HG03439 (cell line): Measurements from ENCODE around the gene KISS1R.
"Not testable (repeated sequence)": the region's sequence is repeated elsewhere in the genome, so short reads cannot be mapped to it uniquely, and the experiment has no call there.

Experiments used
- ATAC-seq: cut with Tn5 transposase; IDR thresholded peaks from one replicate; pipeline ENCODE4 v1.9.1; 2021; ENCODE audit warnings: mild to moderate bottlenecking, moderate library complexity; ENCODE audit not compliant: unreplicated experiment

KISS1R gene

DNA sequence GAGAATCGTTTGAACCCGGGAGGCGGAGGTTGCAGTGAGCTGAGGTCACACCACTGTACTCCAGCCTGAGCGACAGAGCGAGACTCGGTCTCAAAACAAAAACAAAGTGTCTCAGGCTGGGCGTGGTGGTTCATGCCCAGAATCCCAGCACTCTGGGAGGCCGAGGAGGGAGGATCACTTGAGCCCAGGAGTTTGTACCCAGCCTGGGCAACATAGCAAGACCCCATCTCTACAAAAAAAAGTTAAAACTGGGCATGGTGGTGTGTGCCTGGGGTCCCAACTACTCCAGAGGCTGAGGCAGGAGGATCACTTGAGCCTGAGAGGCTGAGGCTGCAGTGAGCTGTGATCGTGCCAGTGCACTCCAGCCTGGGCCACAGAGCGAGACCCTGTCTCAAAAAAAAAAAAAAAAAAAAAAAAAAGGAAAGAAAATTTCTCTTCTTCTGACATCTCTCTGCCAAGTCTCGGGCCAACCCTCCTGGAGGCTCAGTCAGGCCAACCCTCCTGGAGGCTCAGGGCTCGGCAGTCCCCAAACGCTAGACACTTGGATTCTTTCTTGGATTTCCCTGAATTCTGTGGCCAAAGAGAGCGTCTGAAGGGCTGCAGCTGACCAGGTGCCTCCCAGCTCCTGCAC is 35.0 kb downstream of the KISS1R start:
- no peak for ATAC-seq

GRCh38 chr19:952680-953444 is 35.7 kb downstream of the KISS1R start:
- no peak for ATAC-seq

- no peak for ATAC-seq
Observed at GRCh38 chr19:953445-954271, 36.5 kb downstream of the KISS1R start.

DNA sequence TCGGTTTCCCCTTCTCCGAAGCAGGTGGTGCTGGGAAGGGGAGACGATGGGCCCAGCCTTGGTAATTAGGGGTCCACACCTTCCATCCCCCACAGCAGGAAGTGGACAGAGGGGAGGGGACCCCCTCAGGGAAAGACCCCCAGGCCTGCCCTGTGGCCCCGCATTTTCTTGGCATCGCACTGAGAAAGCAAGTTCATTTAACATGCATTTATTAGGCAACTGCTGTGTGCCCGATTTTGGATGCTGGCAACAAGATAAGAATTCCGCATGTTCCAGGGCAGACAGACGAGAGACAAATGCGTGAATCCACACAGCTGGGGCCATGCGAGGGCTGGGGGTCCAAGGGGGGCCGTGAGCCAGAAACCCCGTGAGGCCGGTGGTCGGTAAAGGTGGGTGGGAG is 37.1 kb downstream of the KISS1R start:
- ATAC-seq: no peak

- ATAC-seq: peak; percentile 54
Observed at GRCh38 chr19:954672-955494, 37.8 kb downstream of the KISS1R start.

GRCh38 chr19:955803-956765 is 39.0 kb downstream of the KISS1R start:
- no peak for ATAC-seq

GRCh38 chr19:956766-957440 is 39.8 kb downstream of the KISS1R start:
- no peak for ATAC-seq

- ATAC-seq: not testable (repeated sequence)
Observed at GRCh38 chr19:957578-957977, 40.4 kb downstream of the KISS1R start.

DNA sequence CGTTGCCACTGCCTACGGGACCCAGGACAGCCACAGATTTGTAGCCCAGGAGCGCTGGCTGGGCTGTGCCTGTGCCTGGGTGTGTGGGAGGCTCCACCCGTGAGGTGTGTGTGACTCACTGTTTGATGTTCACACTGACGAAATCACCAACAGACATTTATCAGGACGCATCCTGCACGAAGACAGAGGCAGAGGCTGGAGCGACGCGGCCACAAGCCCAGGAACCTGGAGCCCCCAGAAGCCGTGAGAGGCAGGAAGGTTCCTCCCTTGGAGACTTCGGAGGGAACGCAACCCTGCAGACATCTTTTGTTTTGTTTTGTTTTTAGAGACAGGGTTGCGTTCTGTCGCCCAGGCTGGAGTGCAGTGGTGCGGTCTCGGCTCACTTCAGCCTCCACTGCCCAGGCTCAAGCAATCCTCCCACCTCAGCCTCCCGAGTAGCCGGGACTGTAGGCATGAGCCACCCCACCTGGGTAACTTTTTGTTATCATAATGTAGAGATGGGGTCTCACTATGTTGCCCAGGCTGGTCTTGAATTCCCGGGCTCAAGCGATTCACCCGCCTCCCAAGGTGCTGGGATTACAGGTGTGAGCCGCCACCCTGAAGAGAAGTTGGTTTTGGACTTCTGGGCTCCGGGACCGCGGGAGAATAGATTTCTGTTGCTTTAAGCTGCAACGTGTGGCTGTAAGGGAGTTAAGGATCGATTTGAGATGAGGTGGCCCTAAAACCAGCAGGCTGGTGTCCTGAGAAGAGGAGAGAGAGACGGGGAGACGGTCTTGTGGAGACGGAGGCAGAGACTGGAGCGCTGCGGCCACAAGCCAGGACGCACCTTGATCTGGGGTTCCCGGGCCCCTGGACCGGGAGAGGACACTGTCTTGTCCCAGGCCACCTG is 42.1 kb downstream of the KISS1R start:
- ATAC-seq: no peak

- ATAC-seq: no peak
Observed at GRCh38 chr19:960020-960419, 42.9 kb downstream of the KISS1R start.

GRCh38 chr19:960601-960938 is 43.4 kb downstream of the KISS1R start:
- no peak for ATAC-seq

- ATAC-seq: no peak
Observed at GRCh38 chr19:961866-962620, 44.9 kb downstream of the KISS1R start.

- no peak for ATAC-seq
Observed at GRCh38 chr19:962683-963400, 45.7 kb downstream of the KISS1R start.

DNA sequence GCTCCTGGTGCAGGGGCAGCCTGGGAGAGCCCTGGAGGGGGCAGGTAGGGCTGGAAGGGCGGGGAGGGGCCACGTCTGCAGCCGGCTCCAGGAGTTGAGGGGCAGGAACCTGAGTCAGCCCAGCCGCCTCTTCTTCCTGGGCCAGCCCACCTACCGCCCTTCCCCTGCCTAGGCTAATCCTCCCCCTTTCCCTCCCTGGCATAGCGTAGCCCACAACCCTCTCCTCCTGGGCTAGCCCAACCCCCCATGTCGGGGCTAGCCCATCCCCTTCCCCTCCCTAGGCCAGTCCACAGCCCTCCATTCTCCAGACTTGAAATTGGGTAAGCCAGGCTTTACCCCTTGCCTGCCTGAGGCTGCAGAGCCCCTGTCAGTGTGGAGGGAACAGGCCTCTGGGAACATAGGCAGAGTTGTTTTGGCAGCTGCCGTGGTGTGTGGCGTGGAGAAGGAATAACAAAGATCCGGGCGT is 46.4 kb downstream of the KISS1R start:
- no peak for ATAC-seq

GRCh38 chr19:964116-964520 is 47.0 kb downstream of the KISS1R start:
- ATAC-seq: no peak

GRCh38 chr19:964761-965694 is 47.9 kb downstream of the KISS1R start:
- ATAC-seq: no peak
